22Rv1 (cell line): ENCODE results near the gene CIAO2B.

Experiments used
- H3K27ac ChIP-seq: fragments of 450-650 bp; 2 replicates; pipeline ENCODE4 v1.5.1; 2017
- ZFX ChIP-seq: fragments of 450-650 bp; IDR thresholded peaks from 2 replicates; pipeline ENCODE4 v1.6.1; 2017; ENCODE audit warnings: antibody characterized with exemption, borderline replicate concordance
- TF ChIP-seq, protein P1 (sequence below): fragments of 450-650 bp; IDR thresholded peaks from 2 replicates; pipeline ENCODE4 v1.5.1; 2017; ENCODE audit warnings: mild to moderate bottlenecking

Gene CIAO2B

DNA sequence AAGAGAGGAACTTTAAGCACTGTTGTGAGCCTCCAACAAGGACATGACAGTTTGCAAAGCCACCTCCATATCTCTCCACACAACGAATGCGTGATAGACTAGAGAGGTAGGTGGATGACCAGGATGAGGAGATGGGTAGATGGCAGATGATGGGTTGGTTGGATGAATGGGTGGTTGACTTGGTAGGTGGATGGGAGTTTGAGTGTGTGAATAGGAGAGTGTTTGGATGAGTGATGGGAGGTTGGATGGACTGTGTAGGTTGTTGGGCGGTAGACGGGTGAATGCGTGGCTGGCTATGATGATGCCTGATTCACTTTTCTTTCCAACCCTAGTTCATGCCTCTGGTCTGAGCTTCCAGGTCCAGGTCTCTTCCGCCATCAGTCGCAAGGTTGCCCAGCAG, 19.7 kb downstream of the CIAO2B start:
- TF ChIP-seq, protein P1, sequence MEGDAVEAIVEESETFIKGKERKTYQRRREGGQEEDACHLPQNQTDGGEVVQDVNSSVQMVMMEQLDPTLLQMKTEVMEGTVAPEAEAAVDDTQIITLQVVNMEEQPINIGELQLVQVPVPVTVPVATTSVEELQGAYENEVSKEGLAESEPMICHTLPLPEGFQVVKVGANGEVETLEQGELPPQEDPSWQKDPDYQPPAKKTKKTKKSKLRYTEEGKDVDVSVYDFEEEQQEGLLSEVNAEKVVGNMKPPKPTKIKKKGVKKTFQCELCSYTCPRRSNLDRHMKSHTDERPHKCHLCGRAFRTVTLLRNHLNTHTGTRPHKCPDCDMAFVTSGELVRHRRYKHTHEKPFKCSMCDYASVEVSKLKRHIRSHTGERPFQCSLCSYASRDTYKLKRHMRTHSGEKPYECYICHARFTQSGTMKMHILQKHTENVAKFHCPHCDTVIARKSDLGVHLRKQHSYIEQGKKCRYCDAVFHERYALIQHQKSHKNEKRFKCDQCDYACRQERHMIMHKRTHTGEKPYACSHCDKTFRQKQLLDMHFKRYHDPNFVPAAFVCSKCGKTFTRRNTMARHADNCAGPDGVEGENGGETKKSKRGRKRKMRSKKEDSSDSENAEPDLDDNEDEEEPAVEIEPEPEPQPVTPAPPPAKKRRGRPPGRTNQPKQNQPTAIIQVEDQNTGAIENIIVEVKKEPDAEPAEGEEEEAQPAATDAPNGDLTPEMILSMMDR, result no peak
- no peak for TF ChIP-seq ZFX
- no peak overlapping the region for H3K27ac ChIP-seq

DNA sequence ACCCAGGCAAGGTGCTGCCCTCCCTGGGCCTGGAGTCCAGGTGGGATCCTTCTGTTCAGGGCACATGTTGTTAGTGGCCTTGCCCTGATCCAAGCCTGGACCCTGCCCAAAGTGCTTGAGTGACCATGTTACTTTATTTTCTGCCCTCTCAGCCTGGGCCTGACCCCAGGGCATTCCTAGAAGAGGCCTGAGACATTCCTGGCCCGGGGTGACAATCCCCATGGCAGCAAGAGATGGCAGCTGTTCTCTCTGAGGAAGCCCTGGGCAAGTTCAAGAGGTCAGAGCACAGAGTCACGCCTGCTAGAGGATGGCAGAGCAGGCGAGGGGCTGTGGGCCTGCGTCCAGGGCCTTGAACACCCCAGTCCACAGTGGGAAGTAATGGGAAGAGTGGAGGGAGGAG, 20.5 kb downstream of the CIAO2B start:
- no peak for TF ChIP-seq ZFX
- TF ChIP-seq, protein P1, result no peak
- no peak overlapping the region for H3K27ac ChIP-seq

DNA sequence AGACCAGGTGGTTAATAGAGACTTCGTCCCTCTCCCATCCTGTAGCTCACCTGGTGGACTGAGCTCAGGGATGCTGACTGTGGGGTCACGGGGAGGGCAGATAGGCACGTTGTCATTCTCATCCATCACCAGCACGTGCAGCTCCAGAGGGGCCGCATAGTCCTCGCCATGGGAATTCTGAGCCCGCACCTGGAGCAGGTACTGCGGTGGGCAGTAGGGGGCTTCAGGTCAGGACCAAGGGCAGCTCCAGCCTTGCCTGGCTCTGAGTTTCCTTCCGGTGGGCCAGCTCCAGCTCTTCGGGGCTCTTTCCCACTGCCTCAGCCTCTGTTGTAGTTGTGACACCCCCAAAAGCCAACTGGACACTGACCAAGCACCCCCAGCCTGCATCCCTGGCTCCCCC, 21.1 kb downstream of the CIAO2B start:
- TF ChIP-seq ZFX, result no peak
- TF ChIP-seq, protein P1, result no peak
- no peak overlapping the region for H3K27ac ChIP-seq

DNA sequence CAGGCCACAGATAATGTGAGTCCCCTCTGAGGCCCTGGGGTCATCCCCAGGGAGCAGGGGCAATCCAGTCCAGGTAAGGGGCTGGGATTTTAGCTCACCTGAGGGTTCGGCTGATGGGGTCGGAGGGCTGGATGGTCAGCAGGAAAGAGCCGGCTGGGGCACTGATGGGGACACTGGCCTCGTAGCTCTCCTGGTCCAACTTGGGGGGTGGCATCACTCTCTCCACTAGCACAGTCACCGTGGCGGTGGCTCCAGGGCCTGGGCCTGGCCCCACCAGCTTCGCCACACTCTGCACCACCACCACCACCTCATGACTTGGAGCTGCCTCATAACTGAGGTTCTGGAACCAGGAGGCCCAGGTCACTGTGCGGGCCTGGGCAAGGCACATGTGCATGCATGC, 22.4 kb downstream of the CIAO2B start:
- TF ChIP-seq, protein P1, result no peak
- no peak for TF ChIP-seq ZFX
- H3K27ac ChIP-seq, result no peak overlapping the region

DNA sequence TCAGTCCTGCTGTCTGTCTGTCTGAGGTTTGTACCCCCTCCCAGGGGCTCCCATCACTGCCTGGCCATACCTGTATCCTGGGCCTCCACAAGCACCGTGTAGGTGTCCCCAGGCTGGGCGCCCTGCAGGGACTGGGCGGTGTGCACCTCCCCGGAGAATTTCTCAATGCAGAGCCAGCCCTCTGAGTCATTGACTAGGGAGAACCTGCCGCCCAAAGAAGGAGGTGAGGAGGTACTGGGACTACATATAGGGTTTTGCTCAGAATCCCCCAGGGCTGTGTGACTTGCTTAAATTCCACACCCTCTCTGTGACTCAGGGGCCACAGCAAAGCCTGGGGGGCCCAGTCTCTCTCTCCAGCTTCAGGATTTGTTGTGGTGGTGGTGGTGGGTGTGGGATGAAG, 23.1 kb downstream of the CIAO2B start:
- TF ChIP-seq ZFX, result no peak
- TF ChIP-seq, protein P1, result no peak
- no peak overlapping the region for H3K27ac ChIP-seq

DNA sequence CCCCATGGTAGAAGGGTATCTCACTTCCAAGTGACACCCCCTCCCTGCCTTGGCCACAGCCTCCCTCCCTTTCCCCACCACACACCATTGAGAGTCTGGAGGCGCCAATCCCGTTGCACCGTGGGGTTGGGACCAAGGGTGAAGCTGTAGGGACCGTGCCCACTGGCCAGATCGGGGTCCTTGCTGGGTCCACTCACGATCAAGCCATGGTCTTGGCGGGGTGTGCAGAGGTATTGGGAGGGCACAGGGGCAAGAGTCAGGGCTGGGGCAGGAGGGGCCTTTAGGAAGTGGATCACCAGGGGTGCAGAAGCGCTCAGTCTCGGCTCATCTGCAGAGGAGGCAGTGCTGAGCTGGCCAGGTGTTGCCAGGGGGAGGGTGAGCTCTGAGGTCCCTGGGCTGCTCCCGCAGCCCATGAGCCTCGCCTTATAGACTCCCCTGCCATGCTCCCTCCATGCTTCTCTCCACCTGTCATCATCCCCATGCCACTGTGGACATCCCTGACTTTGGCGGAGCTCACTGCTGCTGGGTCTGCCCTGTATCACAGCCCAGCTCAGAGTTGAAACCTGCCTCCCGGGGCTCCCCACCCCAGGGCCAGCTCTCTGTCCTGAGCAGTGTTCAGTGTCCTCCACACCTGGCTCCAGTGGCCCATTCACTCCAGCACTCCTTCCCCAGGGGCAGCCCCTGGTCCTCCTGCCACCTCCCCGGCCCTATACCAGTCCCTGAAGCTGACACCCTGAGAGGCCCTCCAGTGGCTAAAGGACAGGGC, 23.8 kb downstream of the CIAO2B start:
- H3K27ac ChIP-seq, result no peak overlapping the region
- TF ChIP-seq, protein P1, result no peak
- no peak for TF ChIP-seq ZFX

DNA sequence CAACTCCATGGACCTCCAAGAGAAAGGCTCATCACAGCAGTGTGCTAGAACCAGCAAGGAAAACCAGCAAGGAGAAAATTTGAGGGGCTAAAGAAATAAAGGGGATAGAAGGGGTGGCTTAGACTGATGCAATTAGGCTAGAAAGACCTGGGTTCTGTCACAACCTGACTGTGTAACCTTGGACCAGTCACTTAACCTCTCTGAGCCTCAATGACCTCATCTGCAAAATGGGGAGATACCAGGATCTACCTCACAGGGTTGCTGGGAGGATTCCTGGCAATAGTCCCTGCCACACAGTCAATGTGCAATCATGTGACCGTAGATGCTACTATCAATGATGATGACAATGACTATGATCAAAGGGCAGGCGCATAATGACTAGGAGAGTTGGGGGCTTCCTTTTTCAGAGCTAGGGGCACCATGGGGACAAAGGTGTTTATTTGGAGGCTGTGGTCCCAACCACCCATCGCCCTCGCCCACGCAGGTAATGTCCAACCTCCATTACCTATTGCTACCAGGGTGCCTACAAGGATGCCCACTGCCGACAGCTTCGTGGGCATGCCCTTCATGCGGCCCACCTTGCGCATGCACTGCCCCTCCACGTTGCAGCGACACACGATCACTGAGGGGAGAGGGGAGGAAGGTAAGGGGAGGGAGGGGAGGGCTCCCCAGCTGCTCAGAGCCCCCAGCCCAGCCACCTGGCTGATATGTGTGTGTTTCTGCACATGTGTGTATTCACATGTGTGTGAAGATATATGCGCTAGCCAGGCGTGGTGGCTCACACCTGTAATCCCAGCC, 25.2 kb downstream of the CIAO2B start:
- TF ChIP-seq ZFX, result no peak

More for the DNA sequence above, 25.2 kb downstream of the CIAO2B start:
- H3K27ac ChIP-seq, result no peak overlapping the region
